OCI-LY3 (cell line): Measurements from ENCODE around the gene ADSS1.

Experiments used
- CTCF ChIP-seq: fragments of 200-600, 300-600 bp; sonication (generic); IDR thresholded peaks from 2 replicates; pipeline ENCODE4 v1.5.1; 2014; ENCODE audit warnings: antibody characterized with exemption, low read length, low read depth
- EZH2phosphoT487 ChIP-seq: fragments of 200-600 bp; shearing (Covaris generic); IDR thresholded peaks from 2 replicates; pipeline ENCODE4 v1.6.1; 2018; ENCODE audit warnings: antibody characterized with exemption, mixed run types, low read depth

DNA sequence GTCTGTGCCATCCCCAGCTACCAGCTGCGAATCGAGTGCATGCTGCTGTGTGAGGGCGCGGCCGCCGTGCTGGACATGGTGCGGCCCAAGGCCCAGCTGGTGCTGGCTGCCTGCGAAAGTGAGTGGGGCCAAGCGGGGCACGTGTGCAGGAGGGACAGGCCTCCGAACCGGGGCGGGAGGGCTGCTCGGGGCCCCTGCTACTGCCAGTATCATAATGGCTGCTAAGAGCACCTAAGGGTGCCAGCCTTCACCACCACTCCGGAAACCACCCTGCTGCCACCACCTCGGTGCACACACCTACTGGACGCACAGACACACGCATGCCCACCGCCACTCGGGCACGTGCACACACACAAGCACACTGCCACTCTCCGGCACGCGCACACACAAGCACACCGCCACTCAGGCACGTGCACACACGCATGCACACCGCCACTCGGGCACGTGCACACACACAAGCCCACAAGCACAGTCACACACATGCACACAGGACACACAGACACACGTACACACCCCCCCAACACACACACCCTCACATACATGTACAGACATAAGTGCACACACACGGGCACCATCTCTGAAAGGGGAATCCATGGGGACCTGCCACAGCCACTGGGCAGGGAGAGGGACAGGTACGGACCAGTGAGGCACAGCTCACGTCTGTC is 13.8 kb upstream of the ADSS1 start:
- TF ChIP-seq CTCF (no peak), EZH2phosphoT487 (no peak)
